Vagina (tissue), 2 donors: ENCODE measurements around the gene POFUT1.

ENCODE experiments used
- CTCF ChIP-seq, 3 experiments: fragments of 450-650 bp in 2 of 3; fragments of 200-600 bp in 1 of 3; sonication (generic) in 1 of 3; IDR thresholded peaks; one replicate each; pipeline ENCODE4 v1.5.1; 2017 to 2019; ENCODE audit warnings: antibody characterized with exemption in 3 of 3, mild to moderate bottlenecking in 2 of 3, moderate library complexity in 2 of 3
- POLR2A ChIP-seq, 2 donors: fragments of 450-650 bp; IDR thresholded peaks; one replicate each; pipeline ENCODE4 v1.6.1; 2017; ENCODE audit warnings: antibody characterized with exemption in 2 of 2, mild to moderate bottlenecking in 2 of 2, moderate library complexity in 2 of 2
- POLR2AphosphoS5 ChIP-seq, 2 donors: sonication (generic); formaldehyde crosslinking; IDR thresholded peaks; one replicate each; pipeline ENCODE4 v1.9.0; 2017; ENCODE audit warnings: antibody characterized with exemption in 2 of 2, mild to moderate bottlenecking in 2 of 2, low read depth in 1 of 2; ENCODE audit not compliant: insufficient read depth in 1 of 2

GRCh38 chr20:32215147-32215546 lies 7.5 kb downstream of the POFUT1 start:
- no peak for TF ChIP-seq POLR2A (IDR thresholded peaks at IDR 0.05)
- TF ChIP-seq CTCF (IDR thresholded peaks at IDR 0.05): no peak
- no peak for TF ChIP-seq POLR2AphosphoS5 (IDR thresholded peaks at IDR 0.05; ENCODE audit: insufficient read depth in 1 of 2, low read depth in 1 of 2)
